H9 (cell line): ENCODE measurements around the gene KHK. TPM values are rescaled to one million over a fixed set of nuclear protein-coding genes. Genes with fewer than 3 reads are reported as not detected.

ENCODE experiments used
- DNase-seq: peaks from one replicate; pipeline ENCODE4 v3.0.0-alpha.2; 2017
- H2AFZ ChIP-seq: one replicate; pipeline ENCODE4 v1.6.1; 2013; ENCODE audit warnings: mild to moderate bottlenecking, low read length, control low read depth, moderate library complexity
- H2AK5ac ChIP-seq: 2 replicates; pipeline ENCODE4 v1.6.1; 2013; ENCODE audit warnings: low read length, control low read depth, mixed read lengths; ENCODE audit not compliant: insufficient read length
- H2BK120ac ChIP-seq: one replicate; pipeline ENCODE4 v1.6.1; 2013; ENCODE audit warnings: low read depth, mild to moderate bottlenecking, low read length, control low read depth, inconsistent platforms; ENCODE audit not compliant: poor library complexity, severe bottlenecking
- H2BK12ac ChIP-seq: 2 replicates; pipeline ENCODE4 v1.6.1; 2013; ENCODE audit warnings: low read length, control low read depth, mixed read lengths, low read depth; ENCODE audit not compliant: insufficient read length
- H2BK15ac ChIP-seq: 2 replicates; pipeline ENCODE4 v1.6.1; 2013; ENCODE audit warnings: low read depth, low read length, control low read depth
- H2BK20ac ChIP-seq: one replicate; pipeline ENCODE4 v1.6.1; 2013; ENCODE audit warnings: low read depth, mild to moderate bottlenecking, low read length, control low read depth, inconsistent platforms; ENCODE audit not compliant: poor library complexity, severe bottlenecking
- H2BK5ac ChIP-seq: 2 replicates; pipeline ENCODE4 v1.6.1; 2013; ENCODE audit warnings: low read length, control low read depth, mixed read lengths; ENCODE audit not compliant: insufficient read length
- H3K14ac ChIP-seq: 2 replicates; pipeline ENCODE4 v1.6.1; 2013; ENCODE audit warnings: low read length, control low read depth; ENCODE audit not compliant: insufficient read depth
- H3K18ac ChIP-seq: 2 replicates; pipeline ENCODE4 v1.6.1; 2013; ENCODE audit warnings: low read depth, mild to moderate bottlenecking, mixed read lengths, low read length, control low read depth; ENCODE audit not compliant: insufficient read length
- H3K23ac ChIP-seq: 2 replicates; pipeline ENCODE4 v1.6.1; 2013; ENCODE audit warnings: low read length, control low read depth, mixed read lengths, low read depth; ENCODE audit not compliant: insufficient read length
- H3K23me2 ChIP-seq: 2 replicates; pipeline ENCODE4 v1.6.1; 2013; ENCODE audit warnings: low read depth, mild to moderate bottlenecking, mixed read lengths, low read length, control low read depth; ENCODE audit not compliant: insufficient read length, poor library complexity, severe bottlenecking
- H3K27ac ChIP-seq: 2 replicates; pipeline ENCODE4 v1.5.1; 2013; ENCODE audit warnings: low read length, control low read depth, mixed read lengths, low read depth; ENCODE audit not compliant: insufficient read length
- H3K27me3 ChIP-seq: 2 replicates; pipeline ENCODE4 v1.6.1; 2013; ENCODE audit warnings: low read length, control low read depth, inconsistent platforms; ENCODE audit not compliant: insufficient read depth
- H3K4ac ChIP-seq: 2 replicates; pipeline ENCODE4 v1.6.1; 2013; ENCODE audit warnings: low read depth, mild to moderate bottlenecking, control low read depth, inconsistent platforms, low read length, moderate library complexity
- H3K4me1 ChIP-seq: 2 replicates; pipeline ENCODE4 v1.6.1; 2013; ENCODE audit warnings: low read length, control low read depth, inconsistent platforms; ENCODE audit not compliant: insufficient read depth
- H3K4me2 ChIP-seq: 2 replicates; pipeline ENCODE4 v1.6.1; 2013; ENCODE audit warnings: low read length, control low read depth, mixed read lengths; ENCODE audit not compliant: insufficient read length, insufficient read depth
- H3K56ac ChIP-seq: 2 replicates; pipeline ENCODE4 v1.6.1; 2013; ENCODE audit warnings: low read depth, mild to moderate bottlenecking, mixed read lengths, low read length, control low read depth; ENCODE audit not compliant: insufficient read length
- H3K79me1 ChIP-seq: 2 replicates; pipeline ENCODE4 v1.6.1; 2013; ENCODE audit warnings: low read depth, mild to moderate bottlenecking, moderate library complexity, low read length, control low read depth, inconsistent platforms; ENCODE audit not compliant: insufficient read depth, poor library complexity, severe bottlenecking
- H3K79me2 ChIP-seq: 2 replicates; pipeline ENCODE4 v1.6.1; 2013; ENCODE audit warnings: low read length, control low read depth, inconsistent platforms; ENCODE audit not compliant: insufficient read depth
- H3K9ac ChIP-seq: 2 replicates; pipeline ENCODE4 v1.6.1; 2013; ENCODE audit warnings: low read length, control low read depth, mixed read lengths; ENCODE audit not compliant: insufficient read length; ENCODE audit errors: extremely low read depth
- H3K9me3 ChIP-seq: one replicate; pipeline ENCODE4 v1.6.1; 2013; ENCODE audit warnings: low read depth, low read length, inconsistent platforms; ENCODE audit not compliant: control insufficient read depth
- H3T11ph ChIP-seq: one replicate; pipeline ENCODE4 v1.6.1; 2013; ENCODE audit warnings: mild to moderate bottlenecking, low read length, control low read depth, inconsistent platforms
- H4K20me1 ChIP-seq: one replicate; pipeline ENCODE4 v1.6.1; 2013; ENCODE audit not compliant: control insufficient read depth, insufficient read length, insufficient read depth
- H4K5ac ChIP-seq: 2 replicates; pipeline ENCODE4 v1.6.1; 2013; ENCODE audit warnings: low read depth, mild to moderate bottlenecking, mixed read lengths, low read length, control low read depth; ENCODE audit not compliant: insufficient read length
- H4K8ac ChIP-seq: replicated peaks from 2 replicates; pipeline ENCODE4 v1.6.1; 2013; ENCODE audit warnings: low read length, control low read depth, mixed read lengths, low read depth; ENCODE audit not compliant: insufficient read length
- H4K91ac ChIP-seq: 2 replicates; pipeline ENCODE4 v1.6.1; 2013; ENCODE audit warnings: low read depth, mild to moderate bottlenecking, moderate library complexity, mixed read lengths, low read length, control low read depth; ENCODE audit not compliant: insufficient read length
- H3K27ac Mint-ChIP-seq, 3 experiments: 2 replicates in 2 of 3; 3 replicates in 1 of 3; pipeline ENCODE4 v1.8.0; 2020 to 2021; ENCODE audit warnings: mixed read lengths in 3 of 3, mild to moderate bottlenecking in 1 of 3, moderate library complexity in 1 of 3
- H3K27me3 Mint-ChIP-seq: 2 replicates; pipeline ENCODE4 v1.8.0; 2021; ENCODE audit warnings: low read depth, mild to moderate bottlenecking, moderate library complexity, mixed read lengths
- H3K36me3 Mint-ChIP-seq, 3 experiments: 2 replicates in 2 of 3; 3 replicates in 1 of 3; pipeline ENCODE4 v1.8.0; 2020 to 2021; ENCODE audit warnings: low read depth in 3 of 3, mixed read lengths in 3 of 3; ENCODE audit not compliant: insufficient read depth in 1 of 3
- H3K4me1 Mint-ChIP-seq, 2 experiments: 2 replicates each; pipeline ENCODE4 v1.8.0; 2020; ENCODE audit warnings: mixed read lengths in 2 of 2
- H3K4me3 Mint-ChIP-seq, 2 experiments: 2 replicates in 1 of 2; 3 replicates in 1 of 2; pipeline ENCODE4 v1.8.0; 2020 to 2021; ENCODE audit warnings: mild to moderate bottlenecking in 2 of 2, mixed read lengths in 2 of 2, moderate library complexity in 1 of 2
- H3K9me3 Mint-ChIP-seq, 2 experiments: 2 replicates in 1 of 2; 3 replicates in 1 of 2; pipeline ENCODE4 v1.8.0; 2020; ENCODE audit warnings: mild to moderate bottlenecking in 2 of 2, mixed read lengths in 2 of 2, moderate library complexity in 1 of 2
- CTCF ChIP-seq: fragments of 200-600 bp; sonication (generic); conservative IDR thresholded peaks from 3 replicates; pipeline ENCODE4 v1.8.0; 2021; ENCODE audit warnings: antibody characterized with exemption, mild to moderate bottlenecking
- WGBS: extraction: QIAGEN DNeasy Blood & Tissue Kit; methylation state at CpG from one replicate; pipeline ENCODE4 v1.1.7; 2013; ENCODE audit warnings: missing lambda C conversion rate, low lambda C conversion rate, mixed read lengths; ENCODE audit not compliant: insufficient read length; ENCODE audit errors: extremely low coverage; 5-methylcytosine and 5-hydroxymethylcytosine counted together
- total RNA-seq: library from RNA; stranded (reverse); gene quantifications from 2 replicates; pipeline ENCODE4 v1.2.1, GENCODE V29; 2021

The KHK gene
- total RNA-seq, 1 experiment from 2014 or later, result 12.1 TPM

- Histone ChIP-seq H4K8ac (no peak overlapping the region), H2BK120ac (no peak overlapping the region), H2BK12ac (no peak overlapping the region), H3K4ac (no peak overlapping the region), H2BK20ac (no peak overlapping the region), H3K79me1 (no peaks in the 10 kb centered on the region), H3K9ac (no peak overlapping the region), H2BK15ac (no peak overlapping the region), H2AFZ (no peak overlapping the region), H4K20me1 (no peaks in the 10 kb centered on the region), H3K56ac (no peak overlapping the region), H3T11ph (no peak overlapping the region), H2AK5ac (no peak overlapping the region), H4K5ac (no peak overlapping the region), H3K4me2 (peak overlapping the region; percentile 86), H3K23ac (no peak overlapping the region), H3K23me2 (peaks cover 13% of the 10 kb centered on the region), H3K14ac (no peak overlapping the region), H2BK5ac (no peak overlapping the region), H3K9me3 (no peaks in the 10 kb centered on the region), H3K18ac (no peak overlapping the region), H3K4me1 (no peaks in the 10 kb centered on the region), H3K27ac (no peak overlapping the region), H3K27me3 (no peaks in the 10 kb centered on the region), H4K91ac (no peak overlapping the region), H3K79me2 (no peaks in the 10 kb centered on the region)
- peaks cover 15 to 25% of the 10 kb centered on the region in 2 experiments for H3K4me1 Mint-ChIP-seq
- H3K36me3 Mint-ChIP-seq, result no peaks in the 10 kb centered on the region; a peak in 1 of 7 replicates
- H3K4me3 Mint-ChIP-seq, result peak overlapping the region; percentile 75 to 87
- WGBS, result no CpG with 5 or more reads among the region's 5 CpGs
- no peaks in the 10 kb centered on the region for H3K9me3 Mint-ChIP-seq
- TF ChIP-seq CTCF, result no peak
- peaks cover 20% of the 10 kb centered on the region for H3K27me3 Mint-ChIP-seq
- H3K27ac Mint-ChIP-seq, result no peak overlapping the region
- DNase-seq, result no peak
These were observed 1.3 kb downstream of the KHK start for GRCh38 chr2:27087823-27088410.
